ENCODE measurements around the gene SRC.

Gene SRC

DNA sequence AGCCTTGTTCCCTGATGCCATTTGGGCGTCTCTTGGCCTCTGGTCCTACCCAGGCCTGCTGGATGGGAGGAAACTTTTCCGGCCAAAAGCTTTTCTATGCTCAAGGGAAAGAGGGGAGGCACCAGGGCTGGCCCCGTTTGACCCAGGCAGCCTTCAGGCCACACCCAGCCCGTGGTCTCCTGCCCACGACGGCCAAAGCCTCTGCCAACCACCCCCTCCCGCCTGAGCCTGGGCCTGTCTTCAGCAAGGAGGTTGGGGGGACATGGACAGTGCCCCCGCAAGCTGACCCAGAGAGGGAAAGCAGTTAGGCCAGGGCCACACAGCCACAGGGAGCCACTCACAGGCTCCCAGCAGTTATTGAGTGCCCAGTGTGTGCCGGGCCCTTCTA, 49.5 kb downstream of the SRC start:
- DNase-seq (ENCODE audit: low read depth in 1 of 2, low spot score in 1 of 2), result no peak
- no peak overlapping the region for H3K27ac ChIP-seq (replicated peaks)
- no peaks in the 10 kb centered on the region for H3K27me3 ChIP-seq (ENCODE audit: insufficient read depth, poor library complexity, severe bottlenecking)
- no peak overlapping the region for H3K4me3 ChIP-seq (replicated peaks; ENCODE audit: insufficient read depth, low read length)
- no peak for TF ChIP-seq POLR2AphosphoS5 (IDR thresholded peaks at IDR 0.05; ENCODE audit: low read depth)
- TF ChIP-seq GABPA (IDR thresholded peaks at IDR 0.05; ENCODE audit: low read depth), result no peak
- no peak for TF ChIP-seq SPI1 (IDR thresholded peaks at IDR 0.05; ENCODE audit: borderline replicate concordance, low read depth)

DNA sequence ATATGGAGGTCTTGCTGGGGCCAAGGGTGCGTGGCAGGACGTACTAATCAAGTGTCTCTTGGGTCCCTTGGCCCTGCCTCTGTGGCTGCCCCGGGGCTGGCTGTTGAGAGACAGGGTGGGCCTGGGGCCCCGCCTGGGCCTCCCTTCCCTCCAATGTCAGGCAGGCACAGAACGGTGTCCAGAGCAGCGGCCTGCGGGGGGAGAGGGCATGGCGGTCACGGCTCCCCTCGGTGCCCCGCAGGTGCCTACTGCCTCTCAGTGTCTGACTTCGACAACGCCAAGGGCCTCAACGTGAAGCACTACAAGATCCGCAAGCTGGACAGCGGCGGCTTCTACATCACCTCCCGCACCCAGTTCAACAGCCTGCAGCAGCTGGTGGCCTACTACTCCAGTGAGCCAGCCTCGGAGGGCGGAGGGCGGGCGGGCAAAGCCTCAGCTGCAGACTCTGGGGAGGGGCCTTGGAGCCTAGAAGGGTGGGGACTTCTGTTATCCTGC, 50.0 kb downstream of the SRC start:
- peak in 1 of 2 experiments; percentile 59 for DNase-seq (ENCODE audit: low read depth in 1 of 2, low spot score in 1 of 2)
- Histone ChIP-seq H3K27me3 (ENCODE audit: insufficient read depth, poor library complexity, severe bottlenecking) (no peaks in the 10 kb centered on the region), H3K27ac (replicated peaks) (no peak overlapping the region), H3K4me3 (replicated peaks; ENCODE audit: insufficient read depth, low read length) (no peak overlapping the region)
- TF ChIP-seq, protein P1, sequence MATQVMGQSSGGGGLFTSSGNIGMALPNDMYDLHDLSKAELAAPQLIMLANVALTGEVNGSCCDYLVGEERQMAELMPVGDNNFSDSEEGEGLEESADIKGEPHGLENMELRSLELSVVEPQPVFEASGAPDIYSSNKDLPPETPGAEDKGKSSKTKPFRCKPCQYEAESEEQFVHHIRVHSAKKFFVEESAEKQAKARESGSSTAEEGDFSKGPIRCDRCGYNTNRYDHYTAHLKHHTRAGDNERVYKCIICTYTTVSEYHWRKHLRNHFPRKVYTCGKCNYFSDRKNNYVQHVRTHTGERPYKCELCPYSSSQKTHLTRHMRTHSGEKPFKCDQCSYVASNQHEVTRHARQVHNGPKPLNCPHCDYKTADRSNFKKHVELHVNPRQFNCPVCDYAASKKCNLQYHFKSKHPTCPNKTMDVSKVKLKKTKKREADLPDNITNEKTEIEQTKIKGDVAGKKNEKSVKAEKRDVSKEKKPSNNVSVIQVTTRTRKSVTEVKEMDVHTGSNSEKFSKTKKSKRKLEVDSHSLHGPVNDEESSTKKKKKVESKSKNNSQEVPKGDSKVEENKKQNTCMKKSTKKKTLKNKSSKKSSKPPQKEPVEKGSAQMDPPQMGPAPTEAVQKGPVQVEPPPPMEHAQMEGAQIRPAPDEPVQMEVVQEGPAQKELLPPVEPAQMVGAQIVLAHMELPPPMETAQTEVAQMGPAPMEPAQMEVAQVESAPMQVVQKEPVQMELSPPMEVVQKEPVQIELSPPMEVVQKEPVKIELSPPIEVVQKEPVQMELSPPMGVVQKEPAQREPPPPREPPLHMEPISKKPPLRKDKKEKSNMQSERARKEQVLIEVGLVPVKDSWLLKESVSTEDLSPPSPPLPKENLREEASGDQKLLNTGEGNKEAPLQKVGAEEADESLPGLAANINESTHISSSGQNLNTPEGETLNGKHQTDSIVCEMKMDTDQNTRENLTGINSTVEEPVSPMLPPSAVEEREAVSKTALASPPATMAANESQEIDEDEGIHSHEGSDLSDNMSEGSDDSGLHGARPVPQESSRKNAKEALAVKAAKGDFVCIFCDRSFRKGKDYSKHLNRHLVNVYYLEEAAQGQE (IDR thresholded peaks at IDR 0.05; ENCODE audit: insufficient replicate concordance, low read depth), result peak; percentile 84
- TF ChIP-seq, protein P2, sequence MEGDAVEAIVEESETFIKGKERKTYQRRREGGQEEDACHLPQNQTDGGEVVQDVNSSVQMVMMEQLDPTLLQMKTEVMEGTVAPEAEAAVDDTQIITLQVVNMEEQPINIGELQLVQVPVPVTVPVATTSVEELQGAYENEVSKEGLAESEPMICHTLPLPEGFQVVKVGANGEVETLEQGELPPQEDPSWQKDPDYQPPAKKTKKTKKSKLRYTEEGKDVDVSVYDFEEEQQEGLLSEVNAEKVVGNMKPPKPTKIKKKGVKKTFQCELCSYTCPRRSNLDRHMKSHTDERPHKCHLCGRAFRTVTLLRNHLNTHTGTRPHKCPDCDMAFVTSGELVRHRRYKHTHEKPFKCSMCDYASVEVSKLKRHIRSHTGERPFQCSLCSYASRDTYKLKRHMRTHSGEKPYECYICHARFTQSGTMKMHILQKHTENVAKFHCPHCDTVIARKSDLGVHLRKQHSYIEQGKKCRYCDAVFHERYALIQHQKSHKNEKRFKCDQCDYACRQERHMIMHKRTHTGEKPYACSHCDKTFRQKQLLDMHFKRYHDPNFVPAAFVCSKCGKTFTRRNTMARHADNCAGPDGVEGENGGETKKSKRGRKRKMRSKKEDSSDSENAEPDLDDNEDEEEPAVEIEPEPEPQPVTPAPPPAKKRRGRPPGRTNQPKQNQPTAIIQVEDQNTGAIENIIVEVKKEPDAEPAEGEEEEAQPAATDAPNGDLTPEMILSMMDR (IDR thresholded peaks at IDR 0.05; ENCODE audit: insufficient read depth, low read length), result no peak

DNA sequence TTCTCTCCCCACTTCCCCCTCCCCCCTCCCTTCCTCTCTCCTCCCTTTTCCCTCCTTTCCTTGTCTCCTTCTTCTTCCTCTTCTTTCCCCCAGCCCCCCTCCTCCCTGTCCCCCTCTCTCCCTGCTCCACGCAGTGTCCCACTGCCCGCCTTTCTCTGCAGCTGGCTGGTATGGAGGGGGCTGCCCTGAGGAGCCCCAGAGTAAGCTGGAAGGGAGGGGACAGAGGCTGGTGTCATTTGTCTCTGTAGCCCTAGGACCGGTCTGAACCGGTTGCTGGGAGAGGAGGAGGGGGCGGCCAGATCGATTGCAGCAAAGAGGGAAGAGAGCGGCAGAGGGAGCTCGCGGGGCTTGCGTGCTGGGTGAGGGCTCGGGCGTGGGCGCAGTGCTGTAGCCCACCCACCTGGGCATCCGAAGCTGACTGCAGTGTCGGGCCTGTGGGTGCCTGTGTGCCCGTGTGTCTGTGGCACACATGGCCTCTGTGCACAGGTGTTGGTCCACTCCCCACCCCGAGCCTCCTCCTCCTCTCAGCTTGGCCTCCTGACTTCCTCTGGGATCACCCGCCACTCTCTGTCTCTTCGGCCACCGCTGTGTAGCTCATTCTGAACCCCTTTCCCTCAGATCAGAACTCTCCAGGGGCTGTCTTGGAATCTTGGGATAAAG, 50.6 kb downstream of the SRC start:
- Histone ChIP-seq H3K4me3 (replicated peaks; ENCODE audit: insufficient read depth, low read length) (no peak overlapping the region), H3K27ac (replicated peaks) (peak overlapping the region; percentile 25; the same call in 1 of the 2 replicates)
- DNase-seq (ENCODE audit: low read depth in 1 of 2, low spot score in 1 of 2), result peak in 1 of 2 experiments; percentile 68

DNA sequence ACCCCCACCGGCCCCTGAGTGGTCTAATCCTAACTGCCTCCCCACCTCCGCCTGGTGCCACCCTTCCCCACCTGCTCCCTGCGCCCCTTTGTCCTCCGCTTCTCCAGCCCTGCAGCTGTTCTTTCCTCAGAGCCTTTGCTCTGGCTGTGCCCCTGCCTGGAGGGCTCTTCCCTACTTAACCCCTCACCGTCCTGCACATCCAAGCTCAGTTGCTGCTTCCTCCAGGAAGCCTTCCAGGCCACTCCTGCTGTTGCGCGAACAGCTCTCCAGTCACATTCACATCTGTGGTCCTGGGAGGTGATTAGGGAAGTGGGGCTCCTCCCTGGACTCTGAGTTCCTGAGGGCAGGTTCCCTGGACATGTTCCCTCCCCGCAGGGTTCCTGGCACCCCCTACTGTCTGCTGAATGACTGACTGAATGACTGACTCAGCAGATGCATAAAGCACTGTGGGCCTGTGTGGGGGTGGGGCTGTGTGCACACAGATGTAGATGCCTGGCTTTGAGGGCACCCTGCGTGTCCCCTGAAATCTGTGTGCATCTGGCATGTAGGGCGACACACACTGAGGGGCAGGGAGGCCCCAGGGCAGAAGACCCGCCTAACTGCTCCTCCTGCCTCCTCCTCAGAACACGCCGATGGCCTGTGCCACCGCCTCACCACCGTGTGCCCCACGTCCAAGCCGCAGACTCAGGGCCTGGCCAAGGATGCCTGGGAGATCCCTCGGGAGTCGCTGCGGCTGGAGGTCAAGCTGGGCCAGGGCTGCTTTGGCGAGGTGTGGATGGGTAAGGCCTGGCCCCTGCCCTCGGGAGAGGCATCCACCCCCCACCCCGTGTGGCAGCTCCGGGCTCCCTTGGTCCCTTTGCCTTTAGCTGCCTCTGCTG, 51.4 kb downstream of the SRC start:
- TF ChIP-seq, protein P1 (IDR thresholded peaks at IDR 0.05; ENCODE audit: insufficient replicate concordance, low read depth), result no peak
- no peak for TF ChIP-seq GABPA (IDR thresholded peaks at IDR 0.05; ENCODE audit: low read depth)
- no peak; the same call in 1 of the 2 replicates for TF ChIP-seq SPI1 (IDR thresholded peaks at IDR 0.05; ENCODE audit: borderline replicate concordance, low read depth)
- Histone ChIP-seq H3K27ac (replicated peaks) (no peak overlapping the region), H3K27me3 (ENCODE audit: insufficient read depth, poor library complexity, severe bottlenecking) (no peaks in the 10 kb centered on the region), H3K4me3 (replicated peaks; ENCODE audit: insufficient read depth, low read length) (no peak overlapping the region)
- peak; percentile 28 to 65 for DNase-seq (ENCODE audit: low read depth in 1 of 2, low spot score in 1 of 2)

More for the DNA sequence above, 50.6 kb downstream of the SRC start:
- H3K27me3 ChIP-seq (ENCODE audit: insufficient read depth, poor library complexity, severe bottlenecking), result no peaks in the 10 kb centered on the region
- TF ChIP-seq, protein P2 (IDR thresholded peaks at IDR 0.05; ENCODE audit: insufficient read depth, low read length), result no peak
- TF ChIP-seq SPI1 (IDR thresholded peaks at IDR 0.05; ENCODE audit: borderline replicate concordance, low read depth), result no peak

Measured in HL-60 (cell line).